Measurements from ENCODE around the gene TOMM20L. TPM values are rescaled to one million over a fixed set of nuclear protein-coding genes. Genes with fewer than 3 reads are reported as not detected.

Gene TOMM20L
- polyA plus RNA-seq, 3 donors, result 0.33 TPM; not detected in 2

- Histone ChIP-seq H3K79me2 (ENCODE audit: insufficient read depth, low read length) (peaks cover 44% of the 10 kb centered on the region), H3K4me3 (replicated peaks in 1 of 3; ENCODE audit: low read depth in 2 of 3, low read length in 3 of 3) (peak overlapping the region; percentile 91 to 96 (median 96)), H2AFZ (ENCODE audit: insufficient read depth, low read depth, low read length, poor library complexity, severe bottlenecking) (peak overlapping the region; percentile 100), H3K36me3 (replicated peaks in 1 of 2; ENCODE audit: control insufficient read depth in 1 of 2, insufficient read depth in 2 of 2, low read length in 2 of 2) (peaks cover 2 to 23% of the 10 kb centered on the region in 2 donors), H3K27ac (ENCODE audit: low read depth in 1 of 2, low read length in 2 of 2) (peak overlapping the region; percentile 70 to 99), H3K9ac (ENCODE audit: insufficient read depth, low read length, poor library complexity, severe bottlenecking) (peak overlapping the region; percentile 93), H3K4me1 (ENCODE audit: control insufficient read depth in 1 of 2, insufficient read depth in 2 of 2, low read length in 2 of 2) (peaks cover 17% of the 10 kb centered on the region in 2 donors), H3K4me2 (replicated peaks; ENCODE audit: extremely low read depth, low read length, poor library complexity, severe bottlenecking) (peak overlapping the region; percentile 98), H3K9me3 (replicated peaks in 1 of 2; ENCODE audit: control insufficient read depth in 1 of 2, insufficient read depth in 1 of 2, low read length in 2 of 2) (no peaks in the 10 kb centered on the region), H3K27me3 (ENCODE audit: control insufficient read depth in 2 of 2, insufficient read depth in 2 of 2, low read length in 2 of 2) (no peaks in the 10 kb centered on the region), H4K20me1 (ENCODE audit: insufficient read depth, low read length) (no peaks in the 10 kb centered on the region)
- peak overlapping the region; percentile 95 to 99 (median 98) for H3K27ac Mint-ChIP-seq
- TF ChIP-seq CTCF (IDR thresholded peaks at IDR 0.05), result no peak
- H3K4me1 Mint-ChIP-seq, result peaks cover 16% of the 10 kb centered on the region
- no peaks in the 10 kb centered on the region for H3K9me3 Mint-ChIP-seq
- H3K27me3 Mint-ChIP-seq (ENCODE audit: low read depth in 3 of 3), result no peaks in the 10 kb centered on the region
- 0% methylated on average over 3 of the region's 10 CpGs for WGBS (ENCODE audit: insufficient coverage)
- H3K4me3 Mint-ChIP-seq, result peak overlapping the region; percentile 87 to 96
- intact Hi-C loops (cut with micrococcal nuclease), result loop anchor here (10.0 kb wide), 2 partner anchors 133 to 183 kb away; partner anchors contain the start of genes ARID4A (in 1 of the 2) and PSMA3 (in 1 of the 2)
- peak; percentile 5 to 18 (median 6) for DNase-seq
- peaks cover 16% of the 10 kb centered on the region in 2 donors for H3K36me3 Mint-ChIP-seq
Observed at GRCh38 chr14:58428118-58428683, 32.5 kb downstream of the TOMM20L start.

GRCh38 chr14:58430156-58430555, 34.4 kb downstream of the TOMM20L start:
- H3K27me3 Mint-ChIP-seq (ENCODE audit: low read depth in 3 of 3), result no peaks in the 10 kb centered on the region
- H3K27ac Mint-ChIP-seq, result no peak overlapping the region
- Histone ChIP-seq H4K20me1 (ENCODE audit: insufficient read depth, low read length) (no peaks in the 10 kb centered on the region), H3K27me3 (ENCODE audit: control insufficient read depth in 2 of 2, insufficient read depth in 2 of 2, low read length in 2 of 2) (no peaks in the 10 kb centered on the region), H3K9ac (ENCODE audit: insufficient read depth, low read length, poor library complexity, severe bottlenecking) (no peak overlapping the region), H3K4me3 (replicated peaks in 1 of 3; ENCODE audit: low read depth in 2 of 3, low read length in 3 of 3) (no peak overlapping the region), H3K79me2 (ENCODE audit: insufficient read depth, low read length) (peaks cover 38% of the 10 kb centered on the region), H2AFZ (ENCODE audit: insufficient read depth, low read depth, low read length, poor library complexity, severe bottlenecking) (no peak overlapping the region), H3K4me2 (replicated peaks; ENCODE audit: extremely low read depth, low read length, poor library complexity, severe bottlenecking) (no peak overlapping the region), H3K27ac (ENCODE audit: low read depth in 1 of 2, low read length in 2 of 2) (no peak overlapping the region), H3K4me1 (ENCODE audit: control insufficient read depth in 1 of 2, insufficient read depth in 2 of 2, low read length in 2 of 2) (peaks cover 17% of the 10 kb centered on the region in 2 donors), H3K9me3 (replicated peaks in 1 of 2; ENCODE audit: control insufficient read depth in 1 of 2, insufficient read depth in 1 of 2, low read length in 2 of 2) (no peaks in the 10 kb centered on the region), H3K36me3 (replicated peaks in 1 of 2; ENCODE audit: control insufficient read depth in 1 of 2, insufficient read depth in 2 of 2, low read length in 2 of 2) (peaks cover 18 to 36% of the 10 kb centered on the region in 2 donors)
- WGBS (ENCODE audit: insufficient coverage), result no CpG with 5 or more reads among the region's 1 CpG
- H3K36me3 Mint-ChIP-seq, result peaks cover 24 to 34% of the 10 kb centered on the region in 2 donors
- no peaks in the 10 kb centered on the region for H3K9me3 Mint-ChIP-seq
- no peak for TF ChIP-seq CTCF (IDR thresholded peaks at IDR 0.05)
- intact Hi-C loops (cut with micrococcal nuclease), result no loop called here
- peaks cover 16% of the 10 kb centered on the region for H3K4me1 Mint-ChIP-seq
- no peak overlapping the region for H3K4me3 Mint-ChIP-seq
- DNase-seq, result no peak

Data from CD14-positive monocyte (primary cell).